ENCODE measurements around the gene SYNPO2. TPM values are rescaled to one million over a fixed set of nuclear protein-coding genes. Genes with fewer than 3 reads are reported as not detected.

SYNPO2 gene
- total RNA-seq, 1 experiment from 2014 or later, result 0.93 TPM

GRCh38 chr4:119057417-119057816 lies 168.8 kb downstream of the SYNPO2 start:
- RAD21 ChIA-PET (ENCODE audit: low non-redundant PET in 1 of 2, low total read pairs in 2 of 2, uncharacterized antibody in 2 of 2, unreplicated experiment in 2 of 2), result no interaction called here
- Histone ChIP-seq H2AFZ (ENCODE audit: low read depth, low read length, poor library complexity, severe bottlenecking) (no peak overlapping the region), H3K4me2 (ENCODE audit: low read length) (no peak overlapping the region), H3K9me2 (ENCODE audit: insufficient read depth) (no peaks in the 10 kb centered on the region), H3K36me3 (ENCODE audit: control insufficient read depth in 1 of 2, insufficient read depth in 2 of 2, low read length in 2 of 2) (no peaks in the 10 kb centered on the region), H3K27ac (ENCODE audit: low read depth, low read length) (no peak overlapping the region), H3K9ac (ENCODE audit: low read length) (no peak overlapping the region), H3K27me3 (ENCODE audit: insufficient read depth, low read length) (no peaks in the 10 kb centered on the region), H3K4me3 (replicated peaks in 1 of 2; ENCODE audit: low read depth in 1 of 2, low read length in 2 of 2) (no peak overlapping the region), H3K4me1 (ENCODE audit: control insufficient read depth in 1 of 2, insufficient read depth in 2 of 2, low read length in 2 of 2) (no peaks in the 10 kb centered on the region), H3K79me2 (ENCODE audit: insufficient read depth, low read length) (no peaks in the 10 kb centered on the region), H4K20me1 (ENCODE audit: insufficient read depth) (no peaks in the 10 kb centered on the region), H3K9me3 (ENCODE audit: control insufficient read depth in 1 of 2, insufficient read depth in 1 of 2, low read depth in 1 of 2, low read length in 2 of 2) (no peaks in the 10 kb centered on the region)
- DNase-seq (ENCODE audit: low read depth, low spot score) (no peak), ATAC-seq (no peak)
- POLR2A ChIA-PET, result no interaction called here
- TF ChIP-seq ELF1 (IDR thresholded peaks at IDR 0.05; ENCODE audit: borderline replicate concordance, low read depth) (no peak), CTCF (IDR thresholded peaks at IDR 0.05 in 2 of 3, conservative IDR thresholded peaks at IDR 0.05 in 1 of 3; ENCODE audit: borderline replicate concordance in 1 of 3, insufficient read depth in 1 of 3, low read depth in 2 of 3, low read length in 2 of 3) (no peak), YY1 (IDR thresholded peaks at IDR 0.05; ENCODE audit: extremely low read depth, insufficient replicate concordance, low read depth, low read length) (no peak), ZFX (IDR thresholded peaks at IDR 0.05) (no peak), SP1 (IDR thresholded peaks at IDR 0.05; ENCODE audit: low read depth) (no peak), FOSL1 (IDR thresholded peaks at IDR 0.05; ENCODE audit: low read depth) (no peak), REST (IDR thresholded peaks at IDR 0.05; ENCODE audit: low read depth) (no peak), ZBTB33 (IDR thresholded peaks at IDR 0.05; ENCODE audit: extremely low read depth, insufficient replicate concordance, low read length) (no peak), ZNF274 (IDR thresholded peaks at IDR 0.05; ENCODE audit: low read depth, low read length) (no peak), ATF3 (IDR thresholded peaks at IDR 0.05) (no peak), RAD21 (IDR thresholded peaks at IDR 0.05; ENCODE audit: low read depth) (no peak), MAX (IDR thresholded peaks at IDR 0.05) (no peak), EZH2 (IDR thresholded peaks at IDR 0.05) (no peak), TCF7L2 (IDR thresholded peaks at IDR 0.05; ENCODE audit: borderline replicate concordance, extremely low read depth, insufficient read depth, insufficient read length) (no peak), EZH2phosphoT487 (IDR thresholded peaks at IDR 0.05; ENCODE audit: borderline replicate concordance) (no peak), SRF (IDR thresholded peaks at IDR 0.05; ENCODE audit: low read depth) (no peak), CEBPB (IDR thresholded peaks at IDR 0.05; ENCODE audit: low read depth) (no peak)
- BruUV-seq (replicated peaks), result no TSS peak
- CTCF ChIA-PET, result no interaction called here
- intact Hi-C loops (cut with micrococcal nuclease), result no loop called here
